OCI-LY7 (cell line): ENCODE measurements around the gene BCAP29.

Source experiments
- CTCF ChIP-seq: fragments of 200-600 bp; sonication (generic); conservative IDR thresholded peaks from 2 replicates; pipeline ENCODE4 v1.5.1; 2014; ENCODE audit warnings: mild to moderate bottlenecking, antibody characterized with exemption, low read length, moderate library complexity, mixed read lengths
- EZH2phosphoT487 ChIP-seq: fragments of 200-600 bp; sonication (generic); IDR thresholded peaks from 2 replicates; pipeline ENCODE4 v1.6.1; 2018; ENCODE audit warnings: low read depth, borderline replicate concordance, mild to moderate bottlenecking, mixed run types, antibody characterized with exemption, low read length, moderate library complexity, mixed read lengths

GRCh38 chr7:107613948-107614347 lies 33.9 kb downstream of the BCAP29 start:
- TF ChIP-seq CTCF (no peak), EZH2phosphoT487 (no peak)
